ENCODE measurements around the gene LRRC25.

The LRRC25 gene

DNA sequence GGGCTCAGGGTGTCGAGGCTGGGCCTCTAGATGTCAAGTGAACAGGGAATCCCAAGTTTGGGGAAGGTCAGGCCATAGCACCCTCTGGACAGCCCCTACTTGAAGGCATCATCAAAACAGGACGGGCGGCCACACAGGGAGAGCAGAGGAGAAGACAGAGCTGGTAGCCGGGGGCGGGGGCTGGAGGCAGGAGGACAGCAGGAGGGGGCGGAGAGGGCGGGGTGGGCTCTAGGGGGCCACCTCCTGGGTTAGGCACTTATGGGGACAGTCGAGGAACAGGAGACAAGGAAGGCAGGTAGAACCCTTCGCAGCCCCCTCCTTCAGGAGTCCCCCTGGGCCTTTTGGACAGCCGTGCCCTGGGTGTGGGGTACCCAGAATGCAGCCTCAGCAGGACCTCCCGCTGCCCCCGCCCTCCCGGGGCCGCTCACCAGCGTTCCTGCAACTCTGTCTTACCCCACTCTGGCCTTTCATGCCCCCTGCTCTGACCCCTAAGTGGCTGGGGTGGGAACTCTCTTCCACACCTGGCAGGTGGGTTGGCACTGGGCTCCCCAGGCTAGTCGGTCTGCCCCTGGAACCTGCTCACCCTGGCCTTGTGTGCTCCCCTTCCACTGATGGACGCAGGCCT, 27.6 kb upstream of the LRRC25 start:
- no peak for DNase-seq (ENCODE audit: low read depth in 2 of 2)

DNA sequence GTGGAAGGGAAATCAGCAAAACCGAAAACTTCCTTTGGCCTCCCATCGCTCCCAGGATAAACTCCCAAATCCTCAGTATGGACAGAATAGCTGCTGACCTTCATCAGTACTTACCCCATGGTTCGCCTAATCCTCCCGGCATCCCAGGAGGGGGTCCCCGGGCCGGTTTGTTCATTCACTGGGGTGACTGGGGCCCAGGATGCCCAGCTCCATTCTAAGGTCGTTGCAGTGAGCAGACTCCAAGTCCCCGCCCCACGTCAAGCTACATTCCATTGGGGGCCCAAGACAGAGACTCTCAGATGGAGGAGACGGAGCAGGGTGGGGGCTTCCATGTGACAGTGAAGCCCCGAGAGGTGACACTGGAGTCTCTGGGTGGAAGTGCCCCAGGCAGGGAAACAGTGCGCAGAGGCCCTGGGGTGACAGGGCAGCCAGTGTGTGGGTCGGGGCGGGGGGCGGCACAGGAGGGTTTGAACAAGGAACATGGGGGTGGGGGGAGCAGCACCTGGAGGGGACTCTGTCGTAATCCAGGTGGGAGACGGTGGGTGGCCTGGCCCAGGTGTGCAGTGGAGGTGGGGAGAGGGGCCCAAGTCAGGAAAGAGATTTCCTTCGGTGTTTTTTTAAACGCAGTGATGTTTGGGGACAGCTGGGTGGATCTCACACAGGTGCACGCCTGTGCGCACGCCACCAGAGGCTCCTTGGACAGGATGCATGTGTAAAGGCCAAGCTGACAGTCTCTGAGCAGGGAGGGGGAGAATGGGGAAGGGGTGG, 26.9 kb upstream of the LRRC25 start:
- no peak for DNase-seq (ENCODE audit: low read depth in 2 of 2)

DNA sequence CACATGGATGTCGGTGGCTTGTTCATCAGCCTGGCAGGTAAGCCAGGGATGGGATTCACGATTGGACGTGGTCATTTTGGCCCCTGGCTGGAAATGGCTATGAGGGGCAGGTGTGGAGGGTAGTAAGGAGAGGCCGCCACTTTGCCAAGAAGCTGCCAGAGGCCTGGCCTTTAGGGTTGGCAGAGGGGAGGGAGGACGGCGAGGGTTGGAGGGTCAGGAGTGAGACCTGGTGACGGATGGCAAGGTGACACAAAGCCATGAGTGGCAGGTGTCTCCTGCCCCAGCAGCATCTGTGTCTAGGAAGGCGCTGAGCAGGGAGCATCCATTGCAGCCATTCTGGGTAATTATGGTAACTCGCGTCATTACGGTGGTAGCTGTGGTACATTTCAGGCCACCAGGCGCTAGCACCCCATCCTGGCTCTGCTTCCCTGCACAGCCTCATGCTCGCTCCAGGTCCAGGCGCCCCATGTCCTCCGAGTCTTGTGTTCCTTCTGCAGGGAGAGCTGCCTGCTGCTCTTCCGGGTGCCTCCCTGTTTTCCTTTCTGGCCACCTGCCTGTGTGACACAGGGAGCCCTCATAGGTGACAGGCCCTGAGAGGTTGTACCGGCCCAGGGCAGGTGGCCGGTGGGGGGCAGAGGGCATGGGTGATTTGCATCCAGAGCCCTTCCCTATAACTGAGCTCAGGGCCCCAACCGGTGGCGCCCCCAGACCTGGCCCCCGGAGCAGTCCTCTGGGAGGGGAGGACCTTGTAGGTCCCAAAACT, 26.0 kb upstream of the LRRC25 start:
- DNase-seq (ENCODE audit: low read depth in 2 of 2), result no peak

DNA sequence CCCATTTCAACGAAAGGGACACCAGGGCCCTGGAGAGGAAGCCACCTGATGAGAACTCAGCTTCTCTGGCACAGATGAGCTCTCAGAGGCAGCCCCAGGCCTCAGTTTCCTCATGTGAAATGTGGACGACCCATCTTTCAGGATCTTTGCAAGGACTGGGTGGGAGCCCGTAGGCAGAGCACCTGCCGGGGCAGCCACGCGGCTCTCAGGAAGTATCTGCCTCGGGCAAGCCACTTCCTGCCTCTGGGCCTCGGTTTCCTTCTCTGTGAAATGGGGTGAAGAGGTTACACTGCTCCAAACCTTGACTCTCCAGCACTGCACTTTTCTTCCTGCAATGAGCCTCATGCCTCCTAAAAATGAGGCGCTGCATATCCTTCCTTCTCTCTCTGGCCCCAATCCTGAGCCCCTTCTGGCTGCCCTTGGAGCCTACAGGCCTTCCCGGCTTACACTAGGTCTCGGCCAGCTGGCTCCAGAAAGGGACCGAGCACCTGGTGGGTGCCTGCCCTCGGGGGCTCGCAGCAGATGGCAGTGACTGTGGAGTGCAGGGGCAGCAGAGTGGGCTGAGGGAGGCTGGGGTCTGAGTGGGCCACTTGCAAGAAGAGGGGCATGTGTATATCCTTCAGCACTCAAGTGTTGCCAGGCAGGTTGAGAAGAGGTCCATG, 25.2 kb upstream of the LRRC25 start:
- no peak for DNase-seq (ENCODE audit: low read depth in 2 of 2)

DNA sequence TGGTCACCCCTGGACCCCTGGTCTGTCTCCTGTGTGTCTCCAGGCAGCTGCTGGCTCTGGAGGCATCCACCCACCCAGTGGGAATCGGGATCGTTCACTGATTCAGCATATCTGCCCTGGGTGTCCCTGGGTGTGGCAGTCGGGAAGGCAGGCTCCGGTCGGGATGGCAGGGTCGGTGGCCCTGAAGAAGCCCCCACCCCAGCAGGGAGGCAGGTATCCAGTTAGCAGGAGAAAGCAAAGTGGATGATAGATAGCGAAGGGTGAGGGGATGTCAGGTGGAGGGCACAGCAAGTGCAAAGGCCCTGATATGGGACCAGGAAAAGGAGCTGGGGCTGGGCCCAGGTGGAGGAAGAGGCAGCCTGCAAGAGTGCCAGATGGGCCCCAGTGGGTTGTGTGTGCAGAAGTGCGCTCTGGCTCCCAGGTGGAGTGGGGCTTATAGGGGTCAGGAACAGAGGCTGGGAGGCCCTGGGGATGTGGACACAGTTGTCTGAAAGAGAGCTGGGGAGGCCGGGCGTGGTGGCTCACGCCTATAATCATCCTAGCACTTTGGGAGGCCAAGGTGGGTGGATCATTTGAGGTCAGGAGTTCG, 24.0 kb upstream of the LRRC25 start:
- DNase-seq (ENCODE audit: low read depth in 2 of 2), result no peak

DNA sequence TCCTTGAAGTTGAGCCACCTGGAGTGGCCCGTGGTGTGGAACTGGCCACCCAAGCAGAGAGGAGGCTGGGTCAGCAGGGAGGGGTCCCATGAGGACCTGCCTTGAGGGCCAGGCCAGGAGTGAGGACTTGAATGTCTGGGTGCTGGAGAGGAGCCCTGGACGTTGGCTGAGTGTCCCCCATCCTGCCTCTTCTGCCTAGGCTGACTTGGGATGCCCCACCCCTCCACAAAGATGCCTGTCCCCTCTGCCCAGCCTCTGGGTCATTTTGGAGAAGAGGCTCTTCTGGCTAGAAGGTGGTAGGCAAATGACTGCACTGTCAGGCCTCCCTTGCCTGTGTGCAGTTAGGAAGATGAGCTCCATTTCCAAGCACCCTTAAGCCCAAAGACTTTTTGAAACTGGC, 23.5 kb upstream of the LRRC25 start:
- DNase-seq (ENCODE audit: low read depth in 2 of 2), result no peak

DNA sequence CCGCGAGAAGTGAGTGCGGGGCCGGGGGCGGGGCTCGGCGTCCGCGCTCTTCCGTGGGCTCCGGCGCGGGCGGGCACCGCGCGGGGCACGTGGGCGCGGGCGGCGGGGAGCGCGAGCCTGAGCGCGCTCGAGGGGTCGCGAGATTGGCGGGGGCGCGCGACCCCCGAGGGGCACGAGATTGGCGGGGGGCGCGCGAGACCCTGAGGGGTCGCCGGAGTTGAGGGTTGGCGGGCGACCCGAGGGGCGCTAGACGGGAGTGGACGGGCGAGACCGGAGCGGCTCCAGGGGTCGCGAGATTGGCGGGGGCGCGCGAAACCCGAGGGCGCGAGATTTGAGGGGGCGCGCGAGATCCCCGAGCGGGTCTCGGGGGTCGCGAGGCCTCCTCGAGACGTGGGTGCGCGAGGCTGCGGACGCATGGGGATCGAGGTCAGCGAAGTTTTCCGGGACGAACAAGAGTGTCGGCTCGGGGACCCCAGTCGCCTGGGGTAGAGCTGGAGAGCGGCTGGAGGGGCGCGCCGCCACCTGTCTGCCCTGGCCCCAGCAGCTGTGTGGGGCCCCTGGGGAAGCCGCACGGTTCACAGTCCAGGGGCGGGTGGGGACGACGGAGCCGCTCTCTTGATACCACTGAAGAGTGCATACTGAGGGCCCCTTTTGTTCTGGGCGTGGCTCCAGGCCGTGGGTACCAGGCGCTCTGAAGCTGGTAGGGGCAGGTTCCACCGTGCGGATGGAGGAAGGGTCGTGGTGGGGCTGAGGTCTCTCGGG, 22.5 kb upstream of the LRRC25 start:
- DNase-seq (ENCODE audit: low read depth in 2 of 2), result no peak

DNA sequence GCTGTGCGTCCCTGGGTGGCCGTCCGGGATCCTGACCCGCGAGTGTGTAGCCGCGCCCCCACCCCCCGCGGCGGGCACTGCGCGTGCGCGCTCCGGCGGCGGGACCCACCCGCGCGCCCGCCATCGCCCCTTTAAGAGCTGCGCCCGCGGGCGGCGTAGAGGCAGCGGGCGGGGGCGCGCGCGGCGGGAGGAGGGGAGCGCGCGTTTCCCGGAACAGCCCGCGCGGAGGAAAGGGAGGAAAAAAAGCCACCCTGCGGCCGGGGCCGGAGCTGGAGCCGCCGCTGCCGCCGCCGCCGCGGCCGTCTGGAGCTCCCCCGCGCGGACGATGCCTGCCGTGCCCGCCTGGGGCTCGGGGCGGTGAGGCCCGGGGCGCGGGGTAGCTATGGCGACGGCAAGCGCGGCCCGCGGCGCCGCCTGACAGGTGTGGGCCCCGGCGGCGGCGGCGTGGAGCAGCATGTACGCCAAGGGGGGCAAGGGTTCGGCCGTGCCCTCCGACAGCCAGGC, 21.8 kb upstream of the LRRC25 start, which contains the start of gene SSBP4:
SSBP4 (plus strand) TSS at position 204 of the 504 bp plus-strand sequence; CDS start at position 455, 251 bp downstream.
- peak in 1 of 2 donors; percentile 27 for DNase-seq (ENCODE audit: low read depth in 2 of 2)

DNA sequence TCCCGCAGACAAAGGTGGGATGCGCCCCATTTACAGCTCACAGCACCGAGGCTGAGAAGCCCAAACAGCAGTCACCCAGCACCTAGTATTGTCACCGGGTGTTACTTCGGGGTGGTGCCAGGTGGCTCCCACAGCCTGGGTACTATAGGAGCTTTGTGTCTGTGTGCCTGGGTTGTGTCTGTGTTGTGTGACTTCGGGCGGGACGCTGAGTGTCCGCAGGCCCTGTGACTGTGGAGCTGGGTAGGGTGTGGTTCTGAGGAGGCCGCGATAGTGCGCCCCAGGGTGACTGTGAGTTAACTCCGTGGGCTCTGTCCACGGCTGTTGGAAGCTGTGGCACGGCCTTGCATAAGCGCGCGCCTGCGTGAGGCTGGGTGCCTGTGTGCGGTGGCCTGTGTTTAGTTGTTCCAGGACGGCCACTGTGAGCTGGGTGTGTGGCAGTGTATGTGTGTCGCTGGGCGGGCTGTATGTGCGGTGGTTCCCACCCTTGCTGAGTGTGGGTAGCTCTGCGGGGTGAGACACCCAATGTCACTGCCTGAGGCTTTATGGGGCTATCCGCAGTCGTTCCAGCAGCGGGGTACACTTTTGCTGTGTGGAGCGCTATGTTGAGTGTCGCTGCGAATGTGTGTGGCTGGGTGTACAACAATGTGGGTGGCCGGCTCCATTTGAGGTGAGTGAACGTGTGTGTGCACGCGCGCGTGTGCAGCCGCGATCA, 21.2 kb upstream of the LRRC25 start:
- no peak for DNase-seq (ENCODE audit: low read depth in 2 of 2)

DNA sequence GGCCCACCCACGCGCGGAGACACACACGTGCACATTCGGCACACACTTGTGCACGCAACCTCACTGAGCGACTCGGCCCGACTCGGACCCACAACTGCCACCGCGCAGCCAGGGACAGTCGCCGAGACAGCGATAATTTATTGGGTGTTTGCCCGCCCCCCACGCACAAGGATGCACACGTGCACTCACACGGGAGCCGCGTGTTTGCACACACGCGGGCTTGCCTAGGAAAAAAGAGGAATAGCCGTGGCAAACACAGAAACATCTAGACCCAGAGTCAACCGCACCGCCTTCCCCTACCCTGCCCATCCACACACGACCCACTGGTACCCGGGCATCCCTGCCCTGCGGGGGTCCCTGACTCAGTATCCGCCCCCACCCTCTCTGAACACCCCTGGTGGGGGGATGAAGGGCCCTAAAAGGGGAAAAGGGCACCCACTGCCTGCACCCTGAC, 20.6 kb upstream of the LRRC25 start:
- no peak for DNase-seq (ENCODE audit: low read depth in 2 of 2)

DNA sequence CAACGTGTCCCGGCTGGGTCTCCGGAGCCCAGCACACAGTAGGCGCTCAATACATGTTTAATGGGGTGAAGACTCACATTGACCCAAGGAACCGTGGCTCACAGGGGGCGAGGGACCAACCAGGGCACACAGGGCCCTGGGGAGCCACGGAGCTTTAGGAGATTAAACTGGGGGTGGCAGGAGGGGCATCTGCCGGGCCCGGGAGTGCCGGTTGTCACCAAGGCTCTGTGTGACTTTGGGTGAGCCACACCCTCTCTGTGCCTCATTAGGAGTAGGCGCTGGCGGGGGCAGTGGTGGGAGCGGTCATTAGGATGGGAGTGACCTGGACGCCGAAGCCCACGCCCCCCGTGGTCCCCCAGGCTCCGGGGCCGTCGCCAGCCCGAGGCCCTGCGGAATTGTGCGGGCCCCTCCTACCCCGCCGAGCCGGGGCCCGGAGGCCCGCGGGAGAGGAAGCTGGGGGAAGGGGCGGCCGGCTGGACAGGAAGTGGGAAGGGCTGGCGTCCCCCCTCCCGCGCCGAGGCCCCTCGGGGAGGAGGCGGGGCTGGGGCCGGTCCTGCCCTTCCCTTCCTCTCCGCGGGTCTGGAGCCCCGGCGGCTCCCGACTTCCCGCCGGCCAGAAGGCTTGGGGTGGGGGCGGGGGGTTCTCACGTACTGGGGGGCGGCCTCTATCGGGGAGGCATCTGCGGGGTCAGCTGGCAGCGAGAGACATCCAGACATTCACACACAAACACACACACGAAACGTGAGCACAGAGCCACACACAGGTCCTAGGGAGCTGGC, 20.0 kb upstream of the LRRC25 start:
- DNase-seq (ENCODE audit: low read depth in 2 of 2), result no peak

DNA sequence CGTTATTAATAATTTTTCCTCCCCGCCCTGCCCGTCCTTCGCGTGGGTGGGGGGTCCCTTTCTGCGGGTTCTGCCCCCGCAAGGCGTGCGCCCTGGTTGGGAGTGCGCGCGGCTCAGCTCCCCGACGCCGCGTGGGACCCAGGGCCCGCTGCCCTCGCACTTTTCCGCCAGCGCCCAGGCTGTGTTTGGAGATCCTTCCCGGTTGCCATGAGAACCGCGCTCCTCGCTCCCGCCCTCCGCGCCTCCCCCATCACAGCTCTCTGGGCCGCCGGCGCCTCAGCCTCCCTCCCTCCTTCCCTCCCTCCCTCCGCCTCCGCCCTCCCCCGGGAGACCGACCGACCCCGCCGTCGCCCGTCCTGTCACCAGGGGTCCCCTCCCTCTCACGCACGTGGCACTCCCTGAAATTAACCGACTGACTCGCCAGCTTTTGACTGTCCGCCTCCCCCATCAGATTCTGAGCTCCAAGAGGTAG, 19.4 kb upstream of the LRRC25 start:
- peak in 1 of 2 donors; percentile 32 for DNase-seq (ENCODE audit: low read depth in 2 of 2)

DNA sequence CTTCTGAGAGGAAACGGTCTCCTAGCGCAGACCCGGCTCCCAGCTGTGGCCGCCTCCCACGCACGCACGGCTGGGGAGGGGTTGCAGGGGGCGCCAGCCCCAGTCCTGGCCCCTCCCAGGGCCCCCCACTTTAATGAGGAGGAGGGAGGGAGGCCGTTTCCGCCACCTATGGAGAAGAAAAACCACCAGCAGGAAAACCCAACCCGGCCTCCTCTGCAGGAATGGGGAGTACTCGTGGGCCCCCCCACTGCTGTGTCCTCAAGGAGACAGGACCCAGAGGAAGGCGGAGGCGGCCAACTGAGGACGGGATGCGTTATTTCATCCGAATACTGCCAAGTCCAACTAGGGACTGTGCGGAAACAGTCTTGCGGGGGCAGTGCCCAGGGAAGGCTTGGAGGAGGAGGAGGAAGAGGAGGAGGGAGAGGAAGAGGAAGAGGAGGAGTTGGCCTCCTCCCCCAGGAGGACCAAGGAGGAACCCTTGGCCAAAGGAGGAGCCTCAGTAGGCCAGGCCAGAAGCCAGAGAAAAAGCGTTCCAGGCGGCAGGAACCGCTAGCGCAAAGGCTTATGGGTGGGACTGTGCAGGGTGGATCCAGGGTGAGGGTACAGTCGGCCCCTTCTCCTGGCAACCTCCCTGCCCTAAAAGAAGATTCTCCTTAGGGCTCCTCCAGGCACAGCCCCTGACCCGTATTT, 17.9 kb upstream of the LRRC25 start:
- DNase-seq (ENCODE audit: low read depth in 2 of 2), result no peak

DNA sequence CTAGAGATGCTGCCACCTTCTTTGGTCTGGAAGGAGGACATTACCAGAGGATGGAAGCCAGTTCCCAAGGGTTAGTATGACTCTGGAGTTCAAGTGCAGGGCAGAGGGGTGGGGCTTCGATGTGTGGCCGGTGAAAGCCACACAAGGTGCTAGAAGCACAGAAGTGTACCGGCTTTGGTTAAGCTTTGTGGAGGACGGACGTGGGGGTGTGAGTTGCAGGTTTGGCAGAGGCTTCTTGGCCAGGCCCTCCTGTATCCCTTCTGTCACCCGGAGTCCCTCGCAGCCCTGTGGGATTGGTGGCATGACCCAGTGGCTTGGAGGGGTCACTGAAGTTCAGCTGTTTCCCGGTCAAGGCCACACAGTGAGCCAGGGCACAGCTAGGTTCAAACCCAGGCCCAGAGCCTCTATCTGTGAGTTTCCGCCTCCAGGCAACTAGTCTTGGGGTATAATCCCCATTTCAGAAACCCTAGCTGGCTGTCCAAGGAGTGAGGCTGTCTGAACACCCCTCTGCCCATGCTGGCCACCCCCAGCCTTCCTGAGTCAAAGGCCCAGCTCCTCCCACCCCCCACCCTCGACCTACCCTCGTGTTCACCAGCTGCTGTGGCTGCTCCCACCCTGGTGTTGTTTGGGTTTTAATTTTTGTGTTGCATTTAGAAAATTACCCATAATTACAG, 17.2 kb upstream of the LRRC25 start:
- DNase-seq (ENCODE audit: low read depth in 2 of 2), result no peak

DNA sequence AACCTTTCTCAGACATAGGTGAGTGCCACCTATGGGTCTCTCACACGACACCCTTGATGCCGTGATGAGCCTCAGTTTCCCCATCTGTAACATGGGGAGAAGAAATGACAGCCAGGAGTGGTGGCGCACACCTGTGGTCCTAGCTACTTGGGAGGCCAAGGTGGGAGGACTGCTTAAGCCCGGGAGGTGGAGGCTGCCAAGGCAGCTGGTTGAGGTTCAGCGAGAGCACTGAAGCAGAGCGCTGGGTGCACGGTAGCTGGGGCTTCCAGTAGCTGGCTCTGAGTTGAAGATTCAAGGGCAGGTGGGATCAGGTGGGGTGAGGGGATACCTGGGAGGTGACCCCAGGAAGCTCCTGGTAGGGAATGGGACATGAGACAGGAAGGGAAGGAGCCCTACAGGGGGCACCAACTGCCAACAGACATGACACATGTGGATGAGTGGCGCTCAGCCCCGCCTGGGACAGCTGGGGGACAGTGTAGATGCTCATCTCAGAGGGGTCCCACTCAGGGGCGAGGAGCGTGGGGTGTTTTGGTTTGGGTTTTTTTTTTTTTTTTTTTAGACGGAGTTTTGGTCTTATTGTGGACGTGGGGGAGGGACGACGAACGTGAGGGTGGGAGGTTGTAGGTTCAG, 15.3 kb upstream of the LRRC25 start:
- no peak for DNase-seq (ENCODE audit: low read depth in 2 of 2)

DNA sequence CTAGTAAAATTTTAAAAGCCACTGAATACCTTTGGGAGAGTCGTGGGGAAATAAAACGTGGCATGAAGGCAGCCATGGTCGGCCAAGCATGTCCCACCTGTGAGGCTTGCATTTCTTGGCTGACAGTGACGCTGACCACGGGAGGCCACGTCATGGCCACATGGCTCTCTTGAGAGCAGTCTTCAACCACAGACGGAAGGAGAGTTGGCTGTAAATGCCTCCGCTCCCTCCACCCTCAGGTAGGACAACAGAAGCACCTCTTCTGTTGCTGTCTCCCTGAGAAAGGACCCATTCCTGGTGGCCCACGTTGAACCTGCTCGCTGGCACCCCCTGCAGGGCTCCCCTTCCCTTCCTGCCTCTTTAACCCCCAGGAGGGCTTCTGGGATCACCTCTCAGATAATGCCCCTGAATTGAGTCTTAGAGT, 10.6 kb upstream of the LRRC25 start:
- no peak for DNase-seq (ENCODE audit: low read depth in 2 of 2)

DNA sequence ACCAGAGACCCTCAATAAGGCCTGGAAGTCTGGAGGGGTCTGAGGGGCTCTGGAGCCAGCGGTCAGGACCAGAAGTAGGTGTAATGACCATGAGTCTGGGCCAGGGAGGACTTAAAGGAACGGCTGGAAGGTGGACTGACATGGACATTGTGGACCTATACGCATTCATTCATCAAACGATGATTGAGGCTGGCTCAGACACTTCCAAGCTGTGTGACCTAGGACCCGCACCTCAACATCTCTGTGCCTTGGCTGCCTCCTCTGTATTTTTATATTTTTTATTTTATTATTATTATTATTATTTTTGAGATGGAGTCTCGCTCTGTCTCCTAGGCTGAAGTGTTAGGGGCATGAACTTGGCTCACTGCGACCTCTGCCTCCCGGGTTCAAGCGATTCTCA, 9.3 kb upstream of the LRRC25 start:
- no peak for DNase-seq (ENCODE audit: low read depth in 2 of 2)
